ENCODE results near the gene CUL9. TPM values are rescaled to one million over a fixed set of nuclear protein-coding genes. Genes with fewer than 3 reads are reported as not detected.
A peak's percentile ranks its signal among the peaks of the same experiment; 100 is the strongest.

The CUL9 gene
- total and polyA plus RNA-seq, 5 donors from 2014 or later = 22.5 to 81.2 (median 24.7) TPM

DNA sequence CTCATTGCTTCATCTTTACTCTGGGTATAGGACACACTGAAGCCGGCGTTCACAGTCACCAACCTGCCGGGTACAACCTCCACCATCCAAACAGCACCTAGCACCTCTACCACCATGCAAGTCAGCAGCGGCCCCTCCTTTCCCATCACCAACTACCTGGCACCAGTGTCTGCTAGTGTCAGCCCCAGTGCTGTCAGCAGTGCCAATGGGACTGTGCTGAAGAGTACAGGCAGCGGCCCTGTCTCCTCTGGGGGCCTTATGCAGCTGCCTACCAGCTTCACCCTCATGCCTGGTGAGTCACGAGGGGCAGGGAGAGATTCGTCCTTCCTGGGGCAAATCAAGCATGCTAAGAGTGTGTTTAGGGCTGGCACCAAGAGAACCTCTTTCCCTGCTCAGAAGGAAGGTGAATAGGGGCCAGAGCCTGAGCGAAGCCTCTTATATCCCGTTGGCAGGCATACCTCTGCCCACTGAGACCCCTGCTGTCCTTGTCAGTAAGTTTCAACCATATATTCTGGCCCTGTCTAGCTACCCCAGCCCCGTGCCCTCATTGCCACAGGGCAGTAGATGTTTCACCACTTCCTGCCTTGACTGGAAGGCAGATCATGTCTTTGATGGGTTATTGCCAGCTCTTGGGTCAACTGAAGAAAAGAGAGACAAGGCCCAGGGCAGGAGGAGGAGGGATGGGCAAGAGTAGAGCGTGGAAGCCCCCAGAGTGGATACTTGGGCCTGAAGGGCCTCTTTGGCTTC lies 6.1 kb upstream of the CUL9 start:
- DNase-seq (no peak), ATAC-seq (ENCODE audit: low read depth in 2 of 2) (no peak)
- Mint-ChIP-seq H3K36me3 (peaks cover 12% of the 10 kb centered on the region), H3K27me3 (peaks cover 3% of the 10 kb centered on the region), H3K4me1 (peaks cover 7 to 43% (median 31%) of the 10 kb centered on the region in 4 donors), H3K4me3 (peak overlapping the region in 2 of 4 donors; percentile 43 to 96), H3K27ac (peak overlapping the region in 2 of 3 donors; percentile 94 to 96), H3K9me3 (peaks cover 0 to 1% (median 0%) of the 10 kb centered on the region in 7 donors)
- no peaks in the 10 kb centered on the region for H3K27me3 ChIP-seq (ENCODE audit: control insufficient read depth, insufficient read depth, low read length)
- H3K4me1 ChIP-seq (ENCODE audit: control insufficient read depth, insufficient read depth, low read length, poor library complexity, severe bottlenecking) = peaks cover 44% of the 10 kb centered on the region
- H3K9me3 ChIP-seq (ENCODE audit: control insufficient read depth in 2 of 2, low read length in 2 of 2) = no peaks in the 10 kb centered on the region
- H3K36me3 ChIP-seq (ENCODE audit: control insufficient read depth, insufficient read depth, low read length) = peaks cover 34% of the 10 kb centered on the region
- H3K4me3 ChIP-seq (ENCODE audit: low read depth, low read length) = no peak overlapping the region
- peak overlapping the region; percentile 91 for H3K27ac ChIP-seq (ENCODE audit: insufficient read depth, low read length, poor library complexity, severe bottlenecking)

DNA sequence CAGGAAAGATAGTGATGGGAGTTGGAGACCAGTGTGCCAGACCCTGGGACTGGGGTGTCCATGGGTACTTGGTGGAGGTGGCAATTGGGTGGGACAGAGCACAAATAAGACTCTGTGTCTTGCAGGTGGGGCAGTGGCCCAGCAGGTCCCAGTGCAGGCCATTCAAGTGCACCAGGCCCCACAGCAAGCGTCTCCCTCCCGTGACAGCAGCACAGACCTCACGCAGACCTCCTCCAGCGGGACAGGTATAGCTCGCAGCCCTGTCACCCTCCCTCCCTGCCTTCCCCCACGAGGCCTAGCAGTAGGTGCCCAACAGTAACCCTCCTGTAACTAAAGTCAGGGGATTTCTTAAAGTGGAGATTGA lies 5.6 kb upstream of the CUL9 start:
- H3K4me1 Mint-ChIP-seq = peaks cover 5 to 46% (median 32%) of the 10 kb centered on the region in 4 donors
- H3K4me3 Mint-ChIP-seq = peak overlapping the region in 1 of 4 donors; percentile 96
- H3K36me3 ChIP-seq (ENCODE audit: control insufficient read depth, insufficient read depth, low read length) = peaks cover 34% of the 10 kb centered on the region

DNA sequence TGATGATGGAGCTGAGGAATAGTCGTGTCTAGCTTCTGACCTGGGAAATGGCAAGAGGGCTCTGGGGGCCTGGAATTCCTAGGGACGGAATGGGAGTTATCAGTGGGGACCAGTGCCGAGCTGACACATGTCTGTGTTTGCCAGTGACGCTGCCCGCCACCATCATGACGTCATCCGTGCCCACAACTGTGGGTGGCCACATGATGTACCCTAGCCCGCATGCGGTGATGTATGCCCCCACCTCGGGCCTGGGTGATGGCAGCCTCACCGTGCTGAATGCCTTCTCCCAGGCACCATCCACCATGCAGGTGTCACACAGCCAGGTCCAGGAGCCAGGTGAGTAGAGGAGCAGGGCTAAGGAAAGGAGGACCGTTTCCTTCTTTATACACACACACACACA lies 3.8 kb upstream of the CUL9 start:
- Mint-ChIP-seq H3K27me3 (no peaks in the 10 kb centered on the region), H3K27ac (no peak overlapping the region), H3K4me1 (peaks cover 5 to 51% (median 33%) of the 10 kb centered on the region in 4 donors), H3K9me3 (peaks cover 0 to 1% (median 0%) of the 10 kb centered on the region in 7 donors), H3K4me3 (peak overlapping the region in 1 of 4 donors; percentile 52), H3K36me3 (peaks cover 10% of the 10 kb centered on the region)
- Histone ChIP-seq H3K4me3 (ENCODE audit: low read depth, low read length) (no peak overlapping the region), H3K27me3 (ENCODE audit: control insufficient read depth, insufficient read depth, low read length) (no peaks in the 10 kb centered on the region), H3K36me3 (ENCODE audit: control insufficient read depth, insufficient read depth, low read length) (peaks cover 34% of the 10 kb centered on the region), H3K27ac (ENCODE audit: insufficient read depth, low read length, poor library complexity, severe bottlenecking) (no peak overlapping the region), H3K9me3 (ENCODE audit: control insufficient read depth in 2 of 2, low read length in 2 of 2) (no peaks in the 10 kb centered on the region), H3K4me1 (ENCODE audit: control insufficient read depth, insufficient read depth, low read length, poor library complexity, severe bottlenecking) (peaks cover 50% of the 10 kb centered on the region)
- no peak for DNase-seq
- no peak for ATAC-seq (ENCODE audit: low read depth in 2 of 2)

More for the DNA sequence above, 5.6 kb upstream of the CUL9 start:
- H3K27ac Mint-ChIP-seq = peak overlapping the region in 1 of 3 donors; percentile 94
- H3K9me3 Mint-ChIP-seq = peaks cover 0 to 1% (median 0%) of the 10 kb centered on the region in 7 donors
- H3K27me3 Mint-ChIP-seq = no peaks in the 10 kb centered on the region
- ATAC-seq (ENCODE audit: low read depth in 2 of 2) (no peak), DNase-seq (no peak)
- peaks cover 44% of the 10 kb centered on the region for H3K4me1 ChIP-seq (ENCODE audit: control insufficient read depth, insufficient read depth, low read length, poor library complexity, severe bottlenecking)
- no peak overlapping the region for H3K4me3 ChIP-seq (ENCODE audit: low read depth, low read length)
- no peak overlapping the region for H3K27ac ChIP-seq (ENCODE audit: insufficient read depth, low read length, poor library complexity, severe bottlenecking)
- H3K36me3 Mint-ChIP-seq = peaks cover 10% of the 10 kb centered on the region
- no peaks in the 10 kb centered on the region for H3K27me3 ChIP-seq (ENCODE audit: control insufficient read depth, insufficient read depth, low read length)
- H3K9me3 ChIP-seq (ENCODE audit: control insufficient read depth in 2 of 2, low read length in 2 of 2) = no peaks in the 10 kb centered on the region

DNA sequence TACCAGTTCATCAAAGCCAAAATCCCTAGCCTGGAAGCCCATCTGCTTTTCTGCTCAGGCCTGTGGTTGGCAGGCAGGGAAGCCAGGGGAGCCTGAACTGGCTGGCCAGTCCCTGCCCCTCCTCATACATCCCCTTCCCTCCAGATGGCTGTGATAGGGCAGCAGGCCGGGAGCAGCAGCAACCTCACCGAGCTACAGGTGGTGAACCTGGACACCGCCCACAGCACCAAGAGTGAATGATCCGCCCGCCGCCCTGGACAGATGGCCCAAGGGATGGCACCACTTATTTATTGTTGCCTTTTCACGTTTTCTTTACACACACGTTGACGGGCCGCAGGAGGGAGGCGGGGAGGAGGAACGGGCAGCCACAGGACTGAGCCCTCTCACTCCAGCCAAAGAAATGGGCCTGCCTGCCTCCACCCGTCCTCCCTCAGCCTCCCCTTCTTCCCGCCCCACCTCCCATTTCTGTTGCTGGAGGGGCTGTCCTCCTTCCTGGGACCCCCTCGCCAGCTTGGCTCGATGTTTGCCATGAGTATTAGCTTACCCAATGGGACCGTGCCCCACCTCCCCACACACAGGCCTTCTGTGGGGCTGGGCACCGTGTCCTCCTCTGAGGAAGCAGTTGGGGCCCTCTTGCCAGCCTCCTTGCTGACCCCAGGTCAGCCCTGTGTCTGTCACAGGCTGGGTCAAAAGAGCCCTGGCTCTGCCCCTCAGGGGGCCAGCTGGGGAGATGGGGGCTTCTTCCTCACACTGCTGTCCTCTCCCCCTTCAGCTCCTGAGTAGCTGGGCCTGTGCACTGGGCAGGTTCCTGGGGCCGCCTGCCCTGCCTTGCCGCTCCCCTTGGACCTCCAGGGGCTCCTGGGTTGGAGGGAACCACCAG lies 2.8 kb upstream of the CUL9 start:
- peak overlapping the region in 1 of 4 donors; percentile 52 for H3K4me3 Mint-ChIP-seq
- peaks cover 10% of the 10 kb centered on the region for H3K36me3 Mint-ChIP-seq
- H3K9me3 ChIP-seq (ENCODE audit: control insufficient read depth in 2 of 2, low read length in 2 of 2) = no peaks in the 10 kb centered on the region
- no peak overlapping the region for H3K27ac ChIP-seq (ENCODE audit: insufficient read depth, low read length, poor library complexity, severe bottlenecking)
- no peak overlapping the region for H3K27ac Mint-ChIP-seq
- ATAC-seq (ENCODE audit: low read depth in 2 of 2) (no peak), DNase-seq (no peak)
- H3K27me3 Mint-ChIP-seq = no peaks in the 10 kb centered on the region
- no peak overlapping the region for H3K4me3 ChIP-seq (ENCODE audit: low read depth, low read length)
- H3K9me3 Mint-ChIP-seq = peaks cover 0 to 1% (median 0%) of the 10 kb centered on the region in 7 donors
- peaks cover 5 to 52% (median 32%) of the 10 kb centered on the region in 4 donors for H3K4me1 Mint-ChIP-seq
- peaks cover 50% of the 10 kb centered on the region for H3K4me1 ChIP-seq (ENCODE audit: control insufficient read depth, insufficient read depth, low read length, poor library complexity, severe bottlenecking)
- peaks cover 34% of the 10 kb centered on the region for H3K36me3 ChIP-seq (ENCODE audit: control insufficient read depth, insufficient read depth, low read length)
- no peaks in the 10 kb centered on the region for H3K27me3 ChIP-seq (ENCODE audit: control insufficient read depth, insufficient read depth, low read length)

DNA sequence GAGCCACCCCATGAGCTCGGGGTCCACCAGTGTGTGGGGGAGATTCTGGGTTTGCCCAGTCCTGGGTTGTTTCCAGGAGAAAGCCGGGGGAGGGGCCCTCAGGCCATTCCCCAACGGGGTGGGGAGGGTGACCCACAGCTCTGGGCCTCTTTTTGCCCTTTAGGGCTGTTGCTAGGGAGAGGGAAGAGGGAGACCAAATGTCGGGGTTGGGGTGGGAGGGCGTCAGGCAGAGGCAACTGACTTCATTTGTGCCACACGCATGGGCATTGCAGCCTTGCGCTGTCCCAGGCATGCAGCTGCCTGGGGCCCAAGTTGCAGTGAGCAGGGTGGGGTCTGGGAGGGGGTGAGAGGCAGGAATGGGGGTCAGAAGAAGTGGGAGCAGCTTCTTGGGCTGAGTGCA lies 1.9 kb upstream of the CUL9 start:
- H3K4me1 ChIP-seq (ENCODE audit: control insufficient read depth, insufficient read depth, low read length, poor library complexity, severe bottlenecking) = peaks cover 50% of the 10 kb centered on the region
- Mint-ChIP-seq H3K27me3 (no peaks in the 10 kb centered on the region), H3K36me3 (peaks cover 10% of the 10 kb centered on the region), H3K4me1 (peaks cover 7 to 53% (median 30%) of the 10 kb centered on the region in 4 donors), H3K4me3 (peak overlapping the region in 1 of 4 donors; percentile 38), H3K9me3 (peaks cover 0 to 3% (median 0%) of the 10 kb centered on the region in 7 donors), H3K27ac (no peak overlapping the region)
- DNase-seq = no peak
- H3K9me3 ChIP-seq (ENCODE audit: control insufficient read depth in 2 of 2, low read length in 2 of 2) = no peaks in the 10 kb centered on the region
- H3K27ac ChIP-seq (ENCODE audit: insufficient read depth, low read length, poor library complexity, severe bottlenecking) = peak overlapping the region; percentile 73
- no peaks in the 10 kb centered on the region for H3K27me3 ChIP-seq (ENCODE audit: control insufficient read depth, insufficient read depth, low read length)
- ATAC-seq (ENCODE audit: low read depth in 2 of 2) = no peak
- H3K36me3 ChIP-seq (ENCODE audit: control insufficient read depth, insufficient read depth, low read length) = peaks cover 37% of the 10 kb centered on the region
- no peak overlapping the region for H3K4me3 ChIP-seq (ENCODE audit: low read depth, low read length)

DNA sequence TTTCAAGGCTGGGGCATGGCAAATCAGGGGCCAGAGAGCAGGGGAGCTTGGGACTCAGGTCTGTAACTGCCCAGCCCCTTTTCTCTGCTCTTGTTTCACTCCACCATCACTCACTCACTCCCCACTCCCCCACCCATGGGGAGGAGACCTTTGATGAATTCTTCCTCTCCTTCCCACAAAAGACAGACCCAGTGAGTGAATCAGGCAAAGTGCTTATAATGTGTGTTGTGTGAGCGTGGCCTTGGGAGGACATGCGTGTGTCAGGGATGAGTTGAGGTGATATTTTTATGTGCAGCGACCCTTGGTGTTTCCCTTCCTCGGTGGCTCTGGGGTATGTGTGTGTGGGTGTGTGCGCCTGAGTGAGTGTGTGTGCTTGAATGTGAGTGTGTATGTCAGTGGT lies 1.0 kb upstream of the CUL9 start:
- H3K4me1 Mint-ChIP-seq = peaks cover 11 to 53% (median 33%) of the 10 kb centered on the region in 4 donors

DNA sequence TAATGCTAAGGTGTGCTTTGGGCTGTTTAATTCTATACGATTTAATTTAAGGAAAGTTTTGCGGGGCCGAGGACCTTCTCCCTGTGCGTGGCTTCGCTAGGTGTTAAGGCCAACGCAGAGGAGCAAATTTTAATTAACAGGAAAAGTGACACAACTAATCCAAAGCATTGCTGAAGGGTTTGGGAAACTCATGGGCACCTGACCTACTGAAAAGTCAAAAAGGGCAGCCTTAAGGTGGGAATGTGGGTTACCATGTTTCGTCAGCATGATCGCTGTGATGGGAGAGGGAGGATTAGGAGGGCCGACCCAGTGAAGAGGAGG lies 415 bp upstream of the CUL9 start:
- peaks cover 0 to 3% (median 0%) of the 10 kb centered on the region in 7 donors for H3K9me3 Mint-ChIP-seq
- ATAC-seq (ENCODE audit: low read depth in 2 of 2) (no peak), DNase-seq (no peak)
- H3K27ac Mint-ChIP-seq = peak overlapping the region; percentile 71 to 99 (median 89)
- no peaks in the 10 kb centered on the region for H3K27me3 ChIP-seq (ENCODE audit: control insufficient read depth, insufficient read depth, low read length)
- no peaks in the 10 kb centered on the region for H3K27me3 Mint-ChIP-seq
- H3K9me3 ChIP-seq (ENCODE audit: control insufficient read depth in 2 of 2, low read length in 2 of 2) = no peaks in the 10 kb centered on the region
- peak overlapping the region; percentile 90 to 97 (median 92) for H3K4me3 Mint-ChIP-seq
- H3K4me3 ChIP-seq (ENCODE audit: low read depth, low read length) = peak overlapping the region; percentile 68
- H3K4me1 ChIP-seq (ENCODE audit: control insufficient read depth, insufficient read depth, low read length, poor library complexity, severe bottlenecking) = peaks cover 48% of the 10 kb centered on the region
- peaks cover 29% of the 10 kb centered on the region for H3K36me3 ChIP-seq (ENCODE audit: control insufficient read depth, insufficient read depth, low read length)
- peak overlapping the region; percentile 73 for H3K27ac ChIP-seq (ENCODE audit: insufficient read depth, low read length, poor library complexity, severe bottlenecking)
- H3K4me1 Mint-ChIP-seq = peaks cover 11 to 57% (median 35%) of the 10 kb centered on the region in 4 donors
- H3K36me3 Mint-ChIP-seq = peaks cover 16% of the 10 kb centered on the region

More for the DNA sequence above, 1.0 kb upstream of the CUL9 start:
- Mint-ChIP-seq H3K9me3 (peaks cover 0 to 3% (median 0%) of the 10 kb centered on the region in 7 donors), H3K27ac (peak overlapping the region; percentile 52 to 99 (median 89)), H3K4me3 (peak overlapping the region; percentile 90 to 97 (median 92)), H3K36me3 (peaks cover 10% of the 10 kb centered on the region), H3K27me3 (no peaks in the 10 kb centered on the region)
- H3K4me1 ChIP-seq (ENCODE audit: control insufficient read depth, insufficient read depth, low read length, poor library complexity, severe bottlenecking) = peaks cover 50% of the 10 kb centered on the region
- peaks cover 31% of the 10 kb centered on the region for H3K36me3 ChIP-seq (ENCODE audit: control insufficient read depth, insufficient read depth, low read length)
- no peak overlapping the region for H3K4me3 ChIP-seq (ENCODE audit: low read depth, low read length)
- ATAC-seq (ENCODE audit: low read depth in 2 of 2) (no peak), DNase-seq (no peak)
- peak overlapping the region; percentile 73 for H3K27ac ChIP-seq (ENCODE audit: insufficient read depth, low read length, poor library complexity, severe bottlenecking)
- H3K27me3 ChIP-seq (ENCODE audit: control insufficient read depth, insufficient read depth, low read length) = no peaks in the 10 kb centered on the region
- H3K9me3 ChIP-seq (ENCODE audit: control insufficient read depth in 2 of 2, low read length in 2 of 2) = no peaks in the 10 kb centered on the region
